NCI-H2107 (cell line): ENCODE data around the gene PRR5.
"Not testable (repeated sequence)": the region's sequence is repeated elsewhere in the genome, so short reads cannot be mapped to it uniquely, and the experiment has no call there.

ENCODE experiments used
- DNase-seq: peaks from one replicate; lab custom pipeline; 2025; lab: John Stamatoyannopoulos, UW

The PRR5 gene

DNA sequence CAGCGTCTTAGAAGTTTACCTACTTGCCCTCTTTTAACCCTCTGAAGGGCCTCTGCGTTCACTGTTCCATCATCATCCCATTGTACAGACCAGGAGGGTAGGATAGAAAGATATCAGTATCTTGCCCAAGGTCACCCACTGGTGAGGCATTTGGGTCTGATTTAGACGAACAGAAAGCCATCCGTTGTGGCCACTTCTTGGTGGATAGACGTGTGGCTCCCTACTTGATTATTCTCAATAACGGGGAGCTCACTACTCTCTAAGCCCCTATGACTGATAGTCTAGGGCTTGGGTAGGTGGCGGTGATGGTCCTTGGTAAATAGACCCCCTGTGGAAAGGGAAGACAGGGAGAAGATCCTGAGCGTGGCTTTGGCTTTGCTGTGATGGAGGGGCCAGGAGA, 28.6 kb upstream of the PRR5 start:
- no peak for DNase-seq

DNA sequence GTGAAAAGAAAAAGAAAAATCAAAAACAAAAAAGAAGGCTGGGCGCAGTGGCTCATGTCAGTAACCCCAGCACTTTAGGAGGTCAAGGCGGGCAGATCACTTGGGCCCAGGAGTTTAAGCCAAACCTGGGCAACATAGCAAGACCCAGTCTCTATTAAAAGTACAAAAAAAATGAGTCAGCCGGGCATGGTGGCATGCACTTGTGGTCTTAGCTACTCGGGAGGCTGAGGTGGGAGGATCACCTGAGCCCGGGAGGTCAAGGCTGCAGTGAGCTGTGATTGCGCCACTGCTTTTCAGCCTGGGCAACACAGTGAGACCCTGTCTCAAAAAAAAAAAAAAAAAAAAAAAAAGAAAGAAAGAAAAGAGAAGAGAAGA, 26.0 kb upstream of the PRR5 start:
- not testable (repeated sequence) for DNase-seq

GRCh38 chr22:44676441-44677352, 25.3 kb upstream of the PRR5 start:
- DNase-seq: no peak

DNA sequence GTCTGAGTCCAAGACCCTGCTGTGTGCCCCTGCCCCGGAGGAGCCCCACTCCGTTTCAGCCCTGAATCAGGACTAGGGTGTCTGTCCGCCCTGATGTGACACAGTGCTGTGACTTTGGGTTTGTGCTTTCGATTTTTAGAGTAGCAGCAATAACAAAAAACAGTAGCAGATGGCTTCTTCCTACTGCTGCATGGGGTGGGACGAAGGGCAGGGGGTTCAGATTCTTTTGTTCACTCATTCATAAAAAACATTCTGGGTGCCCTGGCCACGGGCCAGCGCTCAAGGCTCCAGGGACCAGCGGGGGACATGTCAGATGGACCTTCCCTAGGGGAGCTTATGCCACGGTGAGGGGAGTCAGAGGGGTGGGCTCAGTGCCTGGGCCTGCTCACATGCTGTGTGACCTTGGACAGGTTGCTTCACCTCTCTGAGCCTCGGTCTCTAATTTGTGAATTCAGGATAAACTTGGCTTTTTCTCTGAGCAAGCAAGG, 24.6 kb upstream of the PRR5 start:
- DNase-seq: no peak

DNA sequence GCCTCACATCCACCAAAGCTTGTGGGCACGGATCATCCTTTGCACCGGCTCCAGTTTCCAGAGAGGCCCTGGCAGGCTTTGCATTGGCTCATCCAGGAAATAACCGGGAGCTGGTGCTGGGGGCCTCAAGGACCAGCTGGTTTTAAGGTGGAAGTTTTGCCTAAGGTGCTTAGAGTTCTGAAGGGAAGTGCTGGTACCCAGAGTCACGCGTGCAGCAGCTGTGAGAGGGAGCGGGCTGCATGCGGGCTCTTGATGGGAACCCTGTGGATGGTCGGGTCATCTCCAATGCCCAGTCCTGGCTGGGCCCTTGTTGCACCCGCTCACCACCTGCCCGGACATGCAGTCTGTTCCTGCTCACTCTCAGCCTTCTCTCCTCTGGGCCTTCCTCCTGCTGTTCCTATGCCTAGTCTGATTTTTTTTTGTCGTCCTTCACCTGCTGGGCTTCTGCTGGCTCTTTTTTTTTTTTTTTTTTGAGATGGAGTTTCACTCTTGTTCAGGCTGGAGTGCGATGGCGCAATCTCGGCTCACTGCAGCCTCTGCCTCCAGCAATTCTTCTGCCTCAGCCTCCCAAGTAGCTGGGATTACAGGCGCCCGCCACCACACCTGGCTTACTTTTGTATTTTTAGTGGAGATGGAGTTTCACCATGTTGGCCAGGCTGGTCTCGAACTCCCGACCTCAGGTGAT, 24.0 kb upstream of the PRR5 start:
- DNase-seq: no peak

- DNase-seq: no peak
Observed at GRCh38 chr22:44678556-44679305, 23.3 kb upstream of the PRR5 start.

- not testable (repeated sequence) for DNase-seq
Observed at GRCh38 chr22:44679306-44679647, 22.7 kb upstream of the PRR5 start.

- no peak for DNase-seq
Observed at GRCh38 chr22:44680058-44680457, 21.9 kb upstream of the PRR5 start.

GRCh38 chr22:44680481-44680894, 21.5 kb upstream of the PRR5 start:
- DNase-seq: no peak

DNA sequence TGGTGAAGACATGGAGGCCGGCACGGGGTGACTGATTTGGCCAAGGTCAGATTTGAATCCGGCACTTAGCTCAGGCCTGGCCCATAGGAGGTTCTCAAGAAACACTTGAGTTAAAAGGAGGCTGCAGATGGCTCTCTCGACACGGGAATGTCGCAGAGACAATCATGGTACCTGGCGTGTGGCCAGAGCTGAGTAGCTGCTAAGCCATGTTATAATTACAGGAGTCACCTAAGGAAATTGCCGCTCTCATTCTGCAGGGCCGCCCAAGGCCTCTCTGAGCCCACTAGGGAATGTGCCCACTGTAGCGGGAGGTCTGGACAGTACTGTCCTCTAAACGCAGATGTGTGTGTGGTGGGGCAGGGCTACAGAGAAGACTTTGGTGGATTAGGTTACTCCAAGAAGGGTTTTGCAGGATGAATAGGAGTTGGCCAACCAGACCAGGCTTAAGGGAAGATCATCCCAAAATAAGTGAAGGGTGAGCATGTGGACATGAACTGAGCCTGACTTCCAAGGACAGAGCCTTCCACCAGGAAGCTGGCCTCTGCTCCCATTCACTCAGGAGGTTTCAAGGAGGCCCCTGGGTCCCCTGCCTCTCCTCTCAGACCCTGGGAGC, 19.3 kb upstream of the PRR5 start:
- no peak for DNase-seq

GRCh38 chr22:44683237-44683636, 18.8 kb upstream of the PRR5 start:
- no peak for DNase-seq

DNA sequence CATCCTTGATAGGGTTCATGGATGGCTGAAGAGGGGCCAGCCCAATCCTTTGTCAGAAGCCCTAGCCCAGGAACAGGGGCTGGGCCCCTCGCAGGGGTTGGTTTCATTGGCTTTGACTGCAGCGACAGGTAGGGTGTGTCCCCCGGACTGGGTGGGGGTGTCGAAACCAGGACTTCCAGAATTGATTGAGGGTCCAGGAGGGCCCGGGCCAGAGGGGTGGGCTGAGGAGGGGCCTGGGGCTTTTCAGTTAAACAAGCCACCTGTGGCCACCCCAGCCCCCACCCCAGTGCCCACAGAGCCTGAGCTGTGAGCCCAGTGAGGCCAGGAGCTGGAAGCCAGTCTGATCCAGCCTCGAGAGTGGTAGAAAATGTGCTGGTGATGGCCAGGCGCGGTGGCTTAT, 18.1 kb upstream of the PRR5 start:
- no peak for DNase-seq

- peak; percentile 40 for DNase-seq
Observed at GRCh38 chr22:44684506-44685383, 17.3 kb upstream of the PRR5 start.

- peak; percentile 19 for DNase-seq
Observed at GRCh38 chr22:44685384-44686056, 16.5 kb upstream of the PRR5 start.

DNA sequence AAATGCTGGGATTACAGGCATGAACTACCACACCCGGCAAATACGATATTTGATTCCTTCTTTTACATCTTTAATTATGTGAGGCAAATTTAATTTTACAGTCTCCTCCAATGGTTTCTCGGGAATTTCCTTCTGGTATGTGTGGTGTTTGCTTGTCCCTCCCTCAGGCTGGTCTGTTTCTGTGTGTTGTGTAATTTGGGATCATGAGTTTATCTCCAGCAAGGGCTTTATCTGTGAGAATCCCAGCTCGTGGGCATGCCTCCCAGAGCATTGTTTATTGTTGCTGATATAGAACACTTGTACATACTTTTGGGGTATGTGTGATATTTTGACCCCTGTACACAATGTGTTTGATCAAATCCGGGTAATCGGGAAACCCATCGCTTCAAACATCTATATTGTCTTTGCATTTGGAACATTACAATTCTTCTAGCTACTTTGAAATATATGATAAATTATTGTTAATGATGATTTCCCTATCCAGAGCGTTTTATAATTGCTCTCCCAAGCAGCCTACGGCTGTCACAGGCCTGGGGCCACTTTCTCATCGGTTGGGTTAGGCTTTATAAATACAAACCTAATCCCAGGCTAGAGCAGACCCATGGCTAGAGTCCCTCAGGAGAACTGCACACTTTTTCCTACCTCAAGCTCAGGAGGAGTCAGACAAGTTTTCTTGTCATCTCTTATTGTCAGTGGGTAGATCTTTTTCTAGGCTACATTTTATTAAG, 15.0 kb upstream of the PRR5 start:
- no peak for DNase-seq

- no peak for DNase-seq
Observed at GRCh38 chr22:44689173-44689572, 12.8 kb upstream of the PRR5 start.

GRCh38 chr22:44689915-44690524, 12.0 kb upstream of the PRR5 start:
- no peak for DNase-seq

- no peak for DNase-seq
Observed at GRCh38 chr22:44691796-44692661, 10.0 kb upstream of the PRR5 start.

GRCh38 chr22:44692662-44693007, 9.4 kb upstream of the PRR5 start:
- no peak for DNase-seq
